H1 (cell line): Measurements from ENCODE around the gene ARNT2. TPM values are rescaled to one million over a fixed set of nuclear protein-coding genes. Genes with fewer than 3 reads are reported as not detected.

Experiments
- BRCA1 ChIP-seq: IDR thresholded peaks from 2 replicates; pipeline ENCODE4 v1.6.1; 2012; ENCODE audit warnings: low read depth, low read length, improper control_type of control experiment
- CHD1 ChIP-seq: IDR thresholded peaks from 2 replicates; pipeline ENCODE4 v1.6.1; 2012; ENCODE audit warnings: low read depth, low read length, improper control_type of control experiment
- FOSL1 ChIP-seq: IDR thresholded peaks from 2 replicates; pipeline ENCODE4 v1.6.1; 2011; ENCODE audit warnings: mild to moderate bottlenecking, low read depth, low read length, moderate library complexity; ENCODE audit not compliant: insufficient read depth
- GABPA ChIP-seq: IDR thresholded peaks from 2 replicates; pipeline ENCODE4 v1.6.1; 2011; ENCODE audit warnings: mild to moderate bottlenecking, low read length, moderate library complexity, borderline replicate concordance; ENCODE audit not compliant: insufficient read depth
- GTF2F1 ChIP-seq: IDR thresholded peaks from 2 replicates; pipeline ENCODE4 v1.6.1; 2012; ENCODE audit warnings: low read depth, low read length, improper control_type of control experiment, borderline replicate concordance
- POLR2AphosphoS5 ChIP-seq: IDR thresholded peaks from 2 replicates; pipeline ENCODE4 v1.6.1; 2011; ENCODE audit warnings: low read depth, low read length
- SIX5 ChIP-seq: IDR thresholded peaks from 2 replicates; pipeline ENCODE4 v1.6.1; 2011; ENCODE audit warnings: mild to moderate bottlenecking, low read depth, low read length
- polyA plus RNA-seq, 7 experiments: library from polyadenylated mRNA; depleted of rRNA in 3 of 7; stranded (reverse) in 5 of 7; unstranded in 2 of 7; fragments of >200 nt in 5 of 7; fragments of 200-250 nt in 2 of 7; gene quantifications; 1 replicate in 5 of 7; 2 replicates in 1 of 7; 4 replicates in 1 of 7; pipeline versions ENCODE4 v1.2.1 to v1.2.3, GENCODE V29; 2011 to 2013; ENCODE audit warnings: missing spikeins in 2 of 7, mixed read lengths in 2 of 7
- total RNA-seq: library from RNA; stranded (reverse); fragmentation: NEBNext Ultra II Directional; extraction: Animal tissue kit (Norgen Biotek cat#: 25700); gene quantifications from 2 replicates; pipeline ENCODE4 v1.2.1, GENCODE V29; 2021

Gene ARNT2
- total and polyA plus RNA-seq, 2 of the 8 experiments (the other 6 are each of a cell fraction or from before 2014, with no cell fraction given), result 9.5 to 14.6 TPM

DNA sequence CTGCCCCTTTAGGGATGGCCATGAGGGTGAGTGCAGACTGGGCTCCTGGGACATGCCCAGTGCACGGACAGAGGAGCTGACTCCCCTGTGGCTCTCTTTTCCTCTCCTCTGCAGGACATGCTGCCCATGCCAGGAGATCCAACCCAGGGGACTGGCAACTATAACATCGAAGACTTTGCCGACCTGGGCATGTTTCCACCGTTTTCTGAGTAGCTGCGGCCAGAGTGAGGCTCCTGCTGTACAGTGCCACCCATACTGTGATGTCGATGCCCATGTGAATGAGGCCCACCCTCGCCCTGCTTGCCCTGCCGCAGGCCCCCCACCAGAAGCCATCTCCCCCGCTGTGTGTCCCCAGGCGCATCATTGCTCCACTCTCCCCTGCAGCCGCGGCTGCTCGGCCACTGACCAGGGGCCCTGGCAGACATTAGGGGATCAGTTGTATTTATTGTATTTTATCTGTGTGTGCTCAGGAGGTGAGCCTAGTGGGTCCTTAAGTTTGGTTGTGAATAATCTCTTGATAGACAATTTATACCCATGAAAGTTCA is 189.4 kb downstream of the ARNT2 start (continued):
- TF ChIP-seq GTF2F1, result no peak
- TF ChIP-seq BRCA1, result no peak
- TF ChIP-seq POLR2AphosphoS5, result no peak
- no peak for TF ChIP-seq SIX5
- TF ChIP-seq GABPA, result no peak
- TF ChIP-seq FOSL1, result no peak
- TF ChIP-seq CHD1, result no peak
